PC-3 (cell line): ENCODE measurements around the gene KCNQ1.

ENCODE experiments used
- CTCF ChIP-seq: fragments of 300-600 bp; sonication (generic); conservative IDR thresholded peaks from 2 replicates; pipeline ENCODE4 v1.5.1; 2017; ENCODE audit warnings: antibody characterized with exemption, low read depth, mild to moderate bottlenecking, low read length
- EZH2phosphoT487 ChIP-seq: fragments of 300-600 bp; sonication (generic); IDR thresholded peaks from 2 replicates; pipeline ENCODE4 v1.6.1; 2018; ENCODE audit warnings: mild to moderate bottlenecking, antibody characterized with exemption, low read length, borderline replicate concordance

GRCh38 chr11:2442589-2442988 lies 2.2 kb upstream of the KCNQ1 start:
- no peak for TF ChIP-seq CTCF
- no peak for TF ChIP-seq EZH2phosphoT487
